HepG2 (cell line): ENCODE measurements around the gene RGS13. TPM values are rescaled to one million over a fixed set of nuclear protein-coding genes. Genes with fewer than 3 reads are reported as not detected.
"Not testable (repeated sequence)": the region's sequence is repeated elsewhere in the genome, so short reads cannot be mapped to it uniquely, and the experiment has no call there.

ENCODE experiments used
- ATAC-seq: fragments of 200-7000 bp; cut with Tn5 transposase; 3 replicates; pipeline ENCODE4 v1.9.1; 2020; ENCODE audit warnings: mild to moderate bottlenecking, moderate library complexity
- BruUV-seq: library from RNA; stranded (reverse); fragments of 400-500 nt; replicated peaks from 2 replicates; lab custom pipeline; 2021; lab: Mats Ljungman, UMichigan
- CTCF ChIA-PET: fragments of 300-600 bp; formaldehyde crosslinking; extraction: SDS; loops from one replicate; lab custom pipeline; 2021; ENCODE audit warnings: low total read pairs, inconsistent platforms, low intra/inter-chr PET ratio; lab: Yijun Ruan, JAX
- POLR2A ChIA-PET: fragments of 350-600 bp; sonication (Branson Sonifier 250); formaldehyde crosslinking; loops from one replicate; lab custom pipeline; 2020; ENCODE audit warnings: antibody characterized with exemption, inconsistent platforms; lab: Yijun Ruan, JAX
- DNase-seq: peaks from one replicate; pipeline ENCODE4 v3.0.0-alpha.2; 2015; ENCODE audit warnings: low spot score
- FAIRE-seq: peaks from 3 replicates; lab custom pipeline; 2011; peaks lifted over from hg19 to GRCh38; lab: Jason Lieb, UNC
- H2AFZ ChIP-seq: one replicate; pipeline ENCODE4 v1.6.1; 2011; ENCODE audit warnings: low read length, inconsistent platforms
- H3K27ac ChIP-seq: fragments of 300-600 bp; 3 replicates; pipeline ENCODE4 v1.8.0; 2011; ENCODE audit warnings: mixed run types, mild to moderate bottlenecking, mixed read lengths, low read length, inconsistent platforms; ENCODE audit not compliant: insufficient read depth; ENCODE audit errors: extremely low read length
- H3K27me3 ChIP-seq, 2 experiments: fragments of 200-600 bp in 1 of 2; 2 replicates in 1 of 2; 3 replicates in 1 of 2; pipeline versions ENCODE4 v1.6.0 to v1.8.0; 2011; ENCODE audit warnings: low read length in 2 of 2, mild to moderate bottlenecking in 2 of 2, moderate library complexity in 2 of 2, inconsistent platforms in 1 of 2; ENCODE audit not compliant: insufficient read depth in 2 of 2, control insufficient read depth in 1 of 2
- H3K36me3 ChIP-seq, 2 experiments: fragments of 200-600 bp in 1 of 2; replicated peaks in 1 of 2; 2 replicates in 1 of 2; 3 replicates in 1 of 2; pipeline versions ENCODE4 v1.5.1 to v1.8.0; 2011; ENCODE audit warnings: low read length in 2 of 2, inconsistent platforms in 1 of 2; ENCODE audit not compliant: insufficient read depth in 2 of 2, control insufficient read depth in 1 of 2
- H3K4me1 ChIP-seq: 2 replicates; pipeline ENCODE4 v1.5.1; 2012; ENCODE audit warnings: low read length, inconsistent platforms; ENCODE audit not compliant: insufficient read depth
- H3K4me2 ChIP-seq: 2 replicates; pipeline ENCODE4 v1.6.0; 2011; ENCODE audit warnings: low read depth, low read length, inconsistent platforms
- H3K4me3 ChIP-seq, 3 experiments: fragments of 200-600 bp in 1 of 3; sonication (generic), shearing (Covaris generic) in 1 of 3; replicated peaks in 1 of 3; 2 replicates each; pipeline ENCODE4 v1.5.1; 2011 to 2016; ENCODE audit warnings: low read length in 3 of 3, inconsistent platforms in 2 of 3, low read depth in 2 of 3, mild to moderate bottlenecking in 2 of 3, control low read depth in 1 of 3, mixed read lengths in 1 of 3; ENCODE audit not compliant: insufficient read depth in 1 of 3
- H3K79me2 ChIP-seq: one replicate; pipeline ENCODE4 v1.6.1; 2011; ENCODE audit warnings: low read length, inconsistent platforms; ENCODE audit not compliant: insufficient read depth
- H3K9ac ChIP-seq: 2 replicates; pipeline ENCODE4 v1.6.0; 2011; ENCODE audit warnings: mild to moderate bottlenecking, low read depth, low read length, inconsistent platforms; ENCODE audit not compliant: insufficient read depth
- H3K9me3 ChIP-seq: 2 replicates; pipeline ENCODE4 v1.5.1; 2012; ENCODE audit warnings: mild to moderate bottlenecking, low read length
- H4K20me1 ChIP-seq: 2 replicates; pipeline ENCODE4 v1.6.0; 2011; ENCODE audit warnings: inconsistent platforms, mild to moderate bottlenecking, low read length, moderate library complexity; ENCODE audit not compliant: insufficient read depth
- ATF7 ChIP-seq, 2 experiments: fragments of 450-650 bp in 1 of 2; sonication (generic) in 1 of 2; formaldehyde crosslinking in 1 of 2; IDR thresholded peaks; 2 replicates each; pipeline versions ENCODE4 v1.4.0 to v1.6.1; 2016 to 2020; ENCODE audit warnings: antibody characterized with exemption in 1 of 2, mild to moderate bottlenecking in 1 of 2, missing genetic modification reagents in 1 of 2
- CBX2 ChIP-seq, 2 experiments: fragments of 200-600 bp in 1 of 2; sonication (generic); formaldehyde crosslinking in 1 of 2; IDR thresholded peaks; 2 replicates each; pipeline versions ENCODE4 v1.7.0 to v1.8.1; 2018 to 2022; ENCODE audit warnings: low read depth in 2 of 2, low read length in 1 of 2, mild to moderate bottlenecking in 1 of 2, missing genetic modification reagents in 1 of 2
- CEBPB ChIP-seq: IDR thresholded peaks from 2 replicates; pipeline ENCODE4 v1.6.1; 2011; ENCODE audit warnings: low read depth, low read length, improper control_type of control experiment, borderline replicate concordance
- DBP ChIP-seq: sonication (generic); formaldehyde crosslinking; IDR thresholded peaks from 2 replicates; pipeline ENCODE4 v1.4.0; 2020; ENCODE audit warnings: missing genetic modification reagents; ENCODE audit errors: not compliant biosample characterization
- JUND ChIP-seq: sonication (generic); formaldehyde crosslinking; IDR thresholded peaks from 2 replicates; pipeline ENCODE4 v1.8.0; 2022; ENCODE audit warnings: mild to moderate bottlenecking, missing genetic modification reagents
- MAFG ChIP-seq: sonication (generic); formaldehyde crosslinking; IDR thresholded peaks from 2 replicates; pipeline ENCODE4 v1.5.1; 2020; ENCODE audit warnings: mild to moderate bottlenecking, missing genetic modification reagents
- RXRA ChIP-seq: sonication (generic); formaldehyde crosslinking; IDR thresholded peaks from 2 replicates; pipeline ENCODE4 v1.5.1; 2020; ENCODE audit warnings: missing genetic modification reagents
- ZMYM3 ChIP-seq: sonication (generic); formaldehyde crosslinking; IDR thresholded peaks from 2 replicates; pipeline ENCODE4 v1.5.1; 2020; ENCODE audit warnings: mild to moderate bottlenecking, missing genetic modification reagents
- WGBS: methylation state at CpG from one replicate; pipeline ENCODE4 v1.1.6; 2017; ENCODE audit warnings: low lambda C conversion rate; 5-methylcytosine and 5-hydroxymethylcytosine counted together
- in situ Hi-C: cut with HindIII; loops from 2 replicates; pipeline ENCODE4 v1.10.0; 2017; ENCODE audit warnings: low pct_unique_long_range_greater_than_20kb; ENCODE audit not compliant: extremely low pct_ligation_motif_present
- intact Hi-C: fragments of 100-400 bp; cut with micrococcal nuclease; formaldehyde crosslinking; loops from one replicate; pipeline ENCODE4 v1.10.0; 2022; ENCODE audit not compliant: unreplicated experiment
- polyA plus RNA-seq, 8 experiments: library from polyadenylated mRNA; depleted of rRNA in 3 of 8; stranded (reverse) in 7 of 8; unstranded in 1 of 8; fragments of >200 nt; fragmentation: Illumina TruSeq in 4 of 8; extraction: Trizol in 4 of 8; gene quantifications; 2 replicates each; pipeline versions ENCODE4 v1.2.1 to v1.2.3, GENCODE V29; 2011 to 2016; ENCODE audit warnings: low read depth in 4 of 8, missing spikeins in 1 of 8, mixed read lengths in 1 of 8; ENCODE audit not compliant: insufficient read depth in 1 of 8
- total RNA-seq, 5 experiments: library from RNA; depleted of rRNA; stranded (reverse); fragments of >200 nt; fragmentation: Illumina TruSeq; extraction: Trizol; gene quantifications; 2 replicates each; pipeline ENCODE4 v1.2.3, GENCODE V29; 2016; ENCODE audit warnings: low read depth in 1 of 5

Gene RGS13
- total and polyA plus RNA-seq, 2 of the 13 experiments (the other 11 are each of a cell fraction or from before 2014, with no cell fraction given): not detected

GRCh38 chr1:192682335-192682734 lies 46.4 kb downstream of the RGS13 start (continued):
- no peak for TF ChIP-seq DBP (CRISPR knock-in tag)
- TF ChIP-seq, all 625 proteins: peak for 21

- H3K27me3 ChIP-seq; BruUV-seq; in situ Hi-C loops; H3K36me3 ChIP-seq; intact Hi-C loops; H3K27ac ChIP-seq; H4K20me1 ChIP-seq; FAIRE-seq; CTCF ChIA-PET; H3K4me3 ChIP-seq; POLR2A ChIA-PET; H3K4me2 ChIP-seq; DNase-seq; ATAC-seq; H2AFZ ChIP-seq; H3K79me2 ChIP-seq; H3K9me3 ChIP-seq; H3K9ac ChIP-seq; TF ChIP-seq ATF7 (CRISPR knock-in tag; IDR thresholded peaks at IDR 0.05): not testable (repeated sequence)
- TF ChIP-seq ZMYM3 (CRISPR knock-in tag) (0 out of 2 replicates have a peak, but pooled peaks have one; percentile 22), ATF7 (IDR thresholded peaks at IDR 0.05) (peak; percentile 51)
- peaks cover 16% of the 10 kb centered on the region for H3K4me1 ChIP-seq
- WGBS: 98% methylated on average over 4 of the region's 4 CpGs
Measured at GRCh38 chr1:192683081-192683480, 47.1 kb downstream of the RGS13 start.

GRCh38 chr1:192689459-192689858 lies 53.5 kb downstream of the RGS13 start:
- FAIRE-seq: no peak

More at GRCh38 chr1:192689459-192689858, 53.5 kb downstream of the RGS13 start:
- no peaks in the 10 kb centered on the region for H4K20me1 ChIP-seq
- no TSS peak for BruUV-seq
- no peaks in the 10 kb centered on the region for H3K36me3 ChIP-seq
- H3K27me3 ChIP-seq: no peaks in the 10 kb centered on the region; a peak in 1 of 5 replicates
- intact Hi-C loops: no loop called here
- ChIA-PET CTCF (no interaction called here), POLR2A (no interaction called here)
- DNase-seq (no peak), ATAC-seq (no peak)
- in situ Hi-C loops: no loop called here
- no peak overlapping the region for H2AFZ ChIP-seq
- no peak overlapping the region for H3K4me2 ChIP-seq
- no peaks in the 10 kb centered on the region for H3K79me2 ChIP-seq
- TF ChIP-seq JUND (CRISPR knock-in tag) (no peak), RXRA (CRISPR knock-in tag) (no peak), CEBPB (peak; percentile 28; the same call in 1 of the 2 replicates), CBX2 (IDR thresholded peaks at IDR 0.05; ENCODE audit: low read depth, low read length) (no peak), CBX2 (CRISPR knock-in tag; IDR thresholded peaks at IDR 0.05; ENCODE audit: low read depth) (no peak), MAFG (CRISPR knock-in tag) (no peak)
- H3K9me3 ChIP-seq: no peaks in the 10 kb centered on the region
- H3K4me1 ChIP-seq: 0 out of 2 replicates have a peak, but pooled peaks cover 9% of the 10 kb centered on the region
- no peak overlapping the region for H3K9ac ChIP-seq
- no peak overlapping the region for H3K4me3 ChIP-seq
- H3K27ac ChIP-seq: no peak overlapping the region
